ENCODE measurements around the gene CBR3.
"Not testable (repeated sequence)": the region's sequence is repeated elsewhere in the genome, so short reads cannot be mapped to it uniquely, and the experiment has no call there.

DNA sequence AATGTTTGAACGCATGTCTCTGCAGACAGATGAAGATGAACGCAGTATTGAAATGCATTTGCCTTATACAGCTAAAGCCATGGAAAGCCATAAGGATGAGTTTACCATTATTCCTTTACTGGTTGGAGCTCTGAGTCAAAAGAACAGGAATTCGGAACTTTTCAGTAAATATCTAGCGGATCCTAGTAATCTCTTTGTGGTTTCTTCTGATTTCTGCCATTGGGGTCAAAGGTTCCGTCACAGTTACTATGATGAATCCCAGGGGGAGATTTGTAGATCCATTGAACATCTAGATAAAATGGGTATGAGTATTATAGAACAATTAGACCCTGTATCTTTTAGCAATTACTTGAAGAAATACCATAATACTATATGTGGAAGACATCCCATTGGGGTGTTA lies 4.0 kb upstream of the CBR3 start:
- TF ChIP-seq, protein P1, sequence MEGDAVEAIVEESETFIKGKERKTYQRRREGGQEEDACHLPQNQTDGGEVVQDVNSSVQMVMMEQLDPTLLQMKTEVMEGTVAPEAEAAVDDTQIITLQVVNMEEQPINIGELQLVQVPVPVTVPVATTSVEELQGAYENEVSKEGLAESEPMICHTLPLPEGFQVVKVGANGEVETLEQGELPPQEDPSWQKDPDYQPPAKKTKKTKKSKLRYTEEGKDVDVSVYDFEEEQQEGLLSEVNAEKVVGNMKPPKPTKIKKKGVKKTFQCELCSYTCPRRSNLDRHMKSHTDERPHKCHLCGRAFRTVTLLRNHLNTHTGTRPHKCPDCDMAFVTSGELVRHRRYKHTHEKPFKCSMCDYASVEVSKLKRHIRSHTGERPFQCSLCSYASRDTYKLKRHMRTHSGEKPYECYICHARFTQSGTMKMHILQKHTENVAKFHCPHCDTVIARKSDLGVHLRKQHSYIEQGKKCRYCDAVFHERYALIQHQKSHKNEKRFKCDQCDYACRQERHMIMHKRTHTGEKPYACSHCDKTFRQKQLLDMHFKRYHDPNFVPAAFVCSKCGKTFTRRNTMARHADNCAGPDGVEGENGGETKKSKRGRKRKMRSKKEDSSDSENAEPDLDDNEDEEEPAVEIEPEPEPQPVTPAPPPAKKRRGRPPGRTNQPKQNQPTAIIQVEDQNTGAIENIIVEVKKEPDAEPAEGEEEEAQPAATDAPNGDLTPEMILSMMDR (conservative IDR thresholded peaks at IDR 0.05), result not testable (repeated sequence)
- TF ChIP-seq EZH2 (IDR thresholded peaks at IDR 0.05; ENCODE audit: low read depth), result not testable (repeated sequence)

All from PC-9 (cell line).